ENCODE measurements around the gene PIKFYVE.

- TF ChIP-seq TARDBP (IDR thresholded peaks at IDR 0.05): no peak
- no peak for TF ChIP-seq ELF4 (IDR thresholded peaks at IDR 0.05)
- TF ChIP-seq ARNT (IDR thresholded peaks at IDR 0.05): no peak
- no peak for TF ChIP-seq BHLHE40 (IDR thresholded peaks at IDR 0.05; ENCODE audit: borderline replicate concordance)
- TF ChIP-seq SP1 (IDR thresholded peaks at IDR 0.05): no peak
- TF ChIP-seq L3MBTL2 (conservative IDR thresholded peaks at IDR 0.05): no peak
- TF ChIP-seq SUZ12 (IDR thresholded peaks at IDR 0.05): no peak
- TF ChIP-seq FOXM1 (IDR thresholded peaks at IDR 0.05; ENCODE audit: borderline replicate concordance): no peak
- TF ChIP-seq FOXK2 (IDR thresholded peaks at IDR 0.05): no peak
- TF ChIP-seq FOXA1 (IDR thresholded peaks at IDR 0.05): no peak
- no peak for TF ChIP-seq CTBP1 (IDR thresholded peaks at IDR 0.05; ENCODE audit: borderline replicate concordance)
- TF ChIP-seq LEF1 (IDR thresholded peaks at IDR 0.05; ENCODE audit: borderline replicate concordance): no peak
Measured at GRCh38 chr2:208363485-208363884, 97.4 kb downstream of the PIKFYVE start.

Data from HEK293T (cell line).